Measurements from ENCODE around the gene RASGEF1C.

DNA sequence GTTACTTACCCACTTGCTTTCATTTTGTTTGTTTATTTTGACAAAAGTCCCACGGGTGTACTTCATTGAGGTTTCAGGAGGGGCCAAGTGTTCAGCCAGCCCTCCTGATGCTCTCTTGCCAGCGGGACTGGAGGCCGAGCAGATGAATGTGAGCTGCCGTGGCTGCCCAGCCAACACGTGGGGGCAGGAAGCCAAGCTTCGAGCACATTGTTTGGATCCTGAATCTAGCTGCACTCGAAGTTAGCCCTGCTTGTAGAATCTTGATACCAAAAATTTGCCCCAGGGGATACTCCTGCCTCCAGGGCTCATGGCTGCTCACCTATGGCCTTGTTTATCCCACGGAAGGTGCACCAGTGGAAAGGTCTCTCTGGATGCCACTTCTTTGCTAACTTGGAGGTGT lies 49.3 kb downstream of the RASGEF1C start:
- TF ChIP-seq TAF1 (IDR thresholded peaks at IDR 0.05; ENCODE audit: borderline replicate concordance, insufficient read depth, low read length) (no peak), FOXP2 (optimal IDR thresholded peaks at IDR 0.05; ENCODE audit: borderline replicate concordance, extremely low read depth, extremely low read length, insufficient read depth) (no peak)
- TF ChIP-seq, protein P1, sequence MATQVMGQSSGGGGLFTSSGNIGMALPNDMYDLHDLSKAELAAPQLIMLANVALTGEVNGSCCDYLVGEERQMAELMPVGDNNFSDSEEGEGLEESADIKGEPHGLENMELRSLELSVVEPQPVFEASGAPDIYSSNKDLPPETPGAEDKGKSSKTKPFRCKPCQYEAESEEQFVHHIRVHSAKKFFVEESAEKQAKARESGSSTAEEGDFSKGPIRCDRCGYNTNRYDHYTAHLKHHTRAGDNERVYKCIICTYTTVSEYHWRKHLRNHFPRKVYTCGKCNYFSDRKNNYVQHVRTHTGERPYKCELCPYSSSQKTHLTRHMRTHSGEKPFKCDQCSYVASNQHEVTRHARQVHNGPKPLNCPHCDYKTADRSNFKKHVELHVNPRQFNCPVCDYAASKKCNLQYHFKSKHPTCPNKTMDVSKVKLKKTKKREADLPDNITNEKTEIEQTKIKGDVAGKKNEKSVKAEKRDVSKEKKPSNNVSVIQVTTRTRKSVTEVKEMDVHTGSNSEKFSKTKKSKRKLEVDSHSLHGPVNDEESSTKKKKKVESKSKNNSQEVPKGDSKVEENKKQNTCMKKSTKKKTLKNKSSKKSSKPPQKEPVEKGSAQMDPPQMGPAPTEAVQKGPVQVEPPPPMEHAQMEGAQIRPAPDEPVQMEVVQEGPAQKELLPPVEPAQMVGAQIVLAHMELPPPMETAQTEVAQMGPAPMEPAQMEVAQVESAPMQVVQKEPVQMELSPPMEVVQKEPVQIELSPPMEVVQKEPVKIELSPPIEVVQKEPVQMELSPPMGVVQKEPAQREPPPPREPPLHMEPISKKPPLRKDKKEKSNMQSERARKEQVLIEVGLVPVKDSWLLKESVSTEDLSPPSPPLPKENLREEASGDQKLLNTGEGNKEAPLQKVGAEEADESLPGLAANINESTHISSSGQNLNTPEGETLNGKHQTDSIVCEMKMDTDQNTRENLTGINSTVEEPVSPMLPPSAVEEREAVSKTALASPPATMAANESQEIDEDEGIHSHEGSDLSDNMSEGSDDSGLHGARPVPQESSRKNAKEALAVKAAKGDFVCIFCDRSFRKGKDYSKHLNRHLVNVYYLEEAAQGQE (IDR thresholded peaks at IDR 0.05; ENCODE audit: insufficient read depth in 1 of 2, low read depth in 2 of 2, low read length in 2 of 2), result no peak

Measured in PFSK-1 (cell line).